Vagina (tissue), 2 donors: ENCODE results near the gene DNAJC3.
A peak's percentile ranks its signal among the peaks of the same experiment; 100 is the strongest.

ENCODE experiments used
- POLR2A ChIP-seq, 2 donors: fragments of 450-650 bp; IDR thresholded peaks; one replicate each; pipeline ENCODE4 v1.6.1; 2017; ENCODE audit warnings: antibody characterized with exemption in 2 of 2, mild to moderate bottlenecking in 2 of 2, moderate library complexity in 2 of 2
- TF ChIP-seq, protein P1 (sequence below), 3 experiments: fragments of 450-650 bp in 2 of 3; fragments of 200-600 bp in 1 of 3; sonication (generic) in 1 of 3; IDR thresholded peaks; one replicate each; pipeline ENCODE4 v1.5.1; 2017 to 2019; ENCODE audit warnings: antibody characterized with exemption in 3 of 3, mild to moderate bottlenecking in 2 of 3, moderate library complexity in 2 of 3

DNA sequence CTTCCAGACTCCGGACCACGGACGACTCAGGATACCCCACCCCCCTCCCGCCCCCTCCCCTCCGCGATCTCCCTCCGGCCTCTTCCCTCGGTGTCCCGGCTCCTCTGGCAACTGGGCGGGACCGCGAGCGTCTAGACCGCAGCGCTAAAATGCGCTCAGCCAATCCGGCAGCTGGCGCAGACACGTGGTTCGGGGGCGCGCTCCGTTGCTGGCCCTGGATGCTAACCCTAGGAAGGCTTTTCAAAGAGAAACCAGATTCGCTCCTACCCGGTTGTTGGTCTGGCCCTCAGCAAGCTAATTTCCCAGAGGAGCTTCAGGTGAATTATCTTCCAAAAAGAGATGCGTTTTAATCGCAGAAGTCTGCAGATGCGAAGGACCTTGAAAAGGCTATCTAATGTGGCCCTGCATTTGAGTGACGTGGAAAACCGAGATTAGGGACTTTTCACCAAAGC, 32.3 kb upstream of the DNAJC3 start, which contains the start of gene DZIP1:
- TF ChIP-seq, protein P1, sequence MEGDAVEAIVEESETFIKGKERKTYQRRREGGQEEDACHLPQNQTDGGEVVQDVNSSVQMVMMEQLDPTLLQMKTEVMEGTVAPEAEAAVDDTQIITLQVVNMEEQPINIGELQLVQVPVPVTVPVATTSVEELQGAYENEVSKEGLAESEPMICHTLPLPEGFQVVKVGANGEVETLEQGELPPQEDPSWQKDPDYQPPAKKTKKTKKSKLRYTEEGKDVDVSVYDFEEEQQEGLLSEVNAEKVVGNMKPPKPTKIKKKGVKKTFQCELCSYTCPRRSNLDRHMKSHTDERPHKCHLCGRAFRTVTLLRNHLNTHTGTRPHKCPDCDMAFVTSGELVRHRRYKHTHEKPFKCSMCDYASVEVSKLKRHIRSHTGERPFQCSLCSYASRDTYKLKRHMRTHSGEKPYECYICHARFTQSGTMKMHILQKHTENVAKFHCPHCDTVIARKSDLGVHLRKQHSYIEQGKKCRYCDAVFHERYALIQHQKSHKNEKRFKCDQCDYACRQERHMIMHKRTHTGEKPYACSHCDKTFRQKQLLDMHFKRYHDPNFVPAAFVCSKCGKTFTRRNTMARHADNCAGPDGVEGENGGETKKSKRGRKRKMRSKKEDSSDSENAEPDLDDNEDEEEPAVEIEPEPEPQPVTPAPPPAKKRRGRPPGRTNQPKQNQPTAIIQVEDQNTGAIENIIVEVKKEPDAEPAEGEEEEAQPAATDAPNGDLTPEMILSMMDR (IDR thresholded peaks at IDR 0.05), result no peak
- TF ChIP-seq POLR2A (IDR thresholded peaks at IDR 0.05), result peak in 1 of 2 donors; percentile 20
